ENCODE data around the gene CTNNBL1. TPM values are rescaled to one million over a fixed set of nuclear protein-coding genes. Genes with fewer than 3 reads are reported as not detected.
A peak's percentile ranks its signal among the peaks of the same experiment; 100 is the strongest.

The CTNNBL1 gene
- total RNA-seq, 2 donors from 2014 or later = 8.6 to 17.4 TPM

- intact Hi-C loops (cut with DNase I) = no loop called here
- no peaks in the 10 kb centered on the region for H3K9me3 ChIP-seq
- H3K27me3 ChIP-seq = no peaks in the 10 kb centered on the region
- no peak for DNase-seq
- no peak for ATAC-seq
- no peak overlapping the region for H3K27ac ChIP-seq
- 81 to 84% methylated on average over 8 to 10 of the region's 10 CpGs for WGBS, 2 donors
- no peaks in the 10 kb centered on the region for H3K36me3 ChIP-seq (replicated peaks in 1 of 2; ENCODE audit: insufficient read depth in 1 of 2, low read depth in 2 of 2)
- TF ChIP-seq CTCF (IDR thresholded peaks at IDR 0.05) (no peak), POLR2A (IDR thresholded peaks at IDR 0.05) (no peak)
- no peaks in the 10 kb centered on the region for H3K4me1 ChIP-seq
- H3K4me3 ChIP-seq = no peak overlapping the region
These were observed 194.8 kb downstream of the CTNNBL1 start for GRCh38 chr20:37888641-37889040.

GRCh38 chr20:37890108-37890507 lies 196.3 kb downstream of the CTNNBL1 start:
- no peaks in the 10 kb centered on the region for H3K9me3 ChIP-seq
- intact Hi-C loops (cut with DNase I) = no loop called here
- no peak overlapping the region for H3K27ac ChIP-seq
- no peaks in the 10 kb centered on the region for H3K4me1 ChIP-seq
- H3K4me3 ChIP-seq = no peak overlapping the region
- no peak for DNase-seq
- 74% methylated on average over 5 of the region's 5 CpGs for WGBS, 2 donors
- TF ChIP-seq CTCF (IDR thresholded peaks at IDR 0.05) (no peak), POLR2A (IDR thresholded peaks at IDR 0.05) (no peak)
- H3K36me3 ChIP-seq (replicated peaks in 1 of 2; ENCODE audit: insufficient read depth in 1 of 2, low read depth in 2 of 2) = no peaks in the 10 kb centered on the region
- no peaks in the 10 kb centered on the region for H3K27me3 ChIP-seq
- no peak for ATAC-seq

GRCh38 chr20:37890643-37891042 lies 196.8 kb downstream of the CTNNBL1 start:
- DNase-seq = no peak
- Histone ChIP-seq H3K27me3 (no peaks in the 10 kb centered on the region), H3K36me3 (replicated peaks in 1 of 2; ENCODE audit: insufficient read depth in 1 of 2, low read depth in 2 of 2) (no peaks in the 10 kb centered on the region), H3K9me3 (no peaks in the 10 kb centered on the region), H3K4me1 (no peaks in the 10 kb centered on the region), H3K4me3 (no peak overlapping the region), H3K27ac (no peak overlapping the region)
- TF ChIP-seq CTCF (IDR thresholded peaks at IDR 0.05) = no peak
- no peak for TF ChIP-seq POLR2A (IDR thresholded peaks at IDR 0.05)
- WGBS, 2 donors = 62 to 77% methylated on average over 12 to 13 of the region's 13 CpGs
- intact Hi-C loops (cut with DNase I) = no loop called here
- peak; percentile 24 for ATAC-seq

- Histone ChIP-seq H3K4me3 (no peak overlapping the region), H3K36me3 (replicated peaks in 1 of 2; ENCODE audit: insufficient read depth in 1 of 2, low read depth in 2 of 2) (no peaks in the 10 kb centered on the region), H3K4me1 (peaks cover 2% of the 10 kb centered on the region), H3K27me3 (no peaks in the 10 kb centered on the region), H3K27ac (no peak overlapping the region), H3K9me3 (no peaks in the 10 kb centered on the region)
- WGBS, 2 donors = 45 to 51% methylated on average over 9 of the region's 9 CpGs
- intact Hi-C loops (cut with DNase I) = no loop called here
- ATAC-seq (no peak), DNase-seq (peak in 1 of 4 donors; percentile 27)
- no peak for TF ChIP-seq POLR2A (IDR thresholded peaks at IDR 0.05)
- no peak for TF ChIP-seq CTCF (IDR thresholded peaks at IDR 0.05)
These were observed 198.2 kb downstream of the CTNNBL1 start for GRCh38 chr20:37892001-37892400.

GRCh38 chr20:37893566-37894241 lies 199.9 kb downstream of the CTNNBL1 start:
- intact Hi-C loops (cut with DNase I) = no loop called here
- Histone ChIP-seq H3K36me3 (replicated peaks in 1 of 2; ENCODE audit: insufficient read depth in 1 of 2, low read depth in 2 of 2) (no peaks in the 10 kb centered on the region), H3K27me3 (no peaks in the 10 kb centered on the region), H3K9me3 (no peaks in the 10 kb centered on the region), H3K4me3 (no peak overlapping the region), H3K4me1 (peaks cover 7% of the 10 kb centered on the region), H3K27ac (no peak overlapping the region)
- DNase-seq (no peak), ATAC-seq (no peak)
- TF ChIP-seq POLR2A (IDR thresholded peaks at IDR 0.05) = no peak
- no peak for TF ChIP-seq CTCF (IDR thresholded peaks at IDR 0.05)
- WGBS, 2 donors = 81 to 84% methylated on average over 5 of the region's 5 CpGs
